HCT116 (cell line): ENCODE data around the gene SLF1. TPM values are rescaled to one million over a fixed set of nuclear protein-coding genes. Genes with fewer than 3 reads are reported as not detected.

Experiments
- ATAC-seq: fragments of 200-7000 bp; cut with Tn5 transposase; 2 replicates; pipeline ENCODE4 v1.9.1; 2020; ENCODE audit warnings: mild to moderate bottlenecking, moderate library complexity
- BruUV-seq: library from RNA; stranded (reverse); fragments of 400-500 nt; replicated peaks from 2 replicates; lab custom pipeline; 2021; lab: Mats Ljungman, UMichigan
- CTCF ChIA-PET: fragments of 300-600 bp; sonication (Branson Sonifier 250); formaldehyde crosslinking; loops from one replicate; lab custom pipeline; 2021; ENCODE audit warnings: antibody characterized with exemption; lab: Charles Lee
- POLR2A ChIA-PET: fragments of 300-600, 350-600 bp; sonication (Branson Sonifier 250); formaldehyde crosslinking; loops from one replicate; lab custom pipeline; 2021; ENCODE audit warnings: antibody characterized with exemption; lab: Charles Lee
- RAD21 ChIA-PET, 2 experiments: fragments of 300-600 bp; sonication (Branson Sonifier 250); formaldehyde crosslinking; loops; one replicate each; lab custom pipeline; 2023; ENCODE audit warnings: low total read pairs in 2 of 2; ENCODE audit not compliant: uncharacterized antibody in 2 of 2, unreplicated experiment in 2 of 2, low non-redundant PET in 1 of 2; lab: Charles Lee
- DNase-seq: peaks from one replicate; pipeline ENCODE4 v3.0.0-alpha.2; 2010; ENCODE audit warnings: low read depth, low spot score
- H2AFZ ChIP-seq: fragments of 200-600 bp; shearing (Covaris generic), sonication (generic); 2 replicates; pipeline ENCODE4 v1.6.1; 2017; ENCODE audit warnings: low read depth, mixed run types, mixed read lengths, antibody characterized with exemption, low read length; ENCODE audit not compliant: poor library complexity, severe bottlenecking
- H3K27ac ChIP-seq: 2 replicates; pipeline ENCODE4 v1.5.1; 2012; ENCODE audit warnings: low read depth, low read length
- H3K27me3 ChIP-seq: fragments of 200-600 bp; sonication (generic); 2 replicates; pipeline ENCODE4 v1.6.1; 2016; ENCODE audit warnings: mixed run types, low read length, mixed read lengths; ENCODE audit not compliant: insufficient read depth
- H3K36me3 ChIP-seq, 2 experiments: fragments of 200-500 bp in 1 of 2; fragments of 200-600 bp in 1 of 2; sonication (Bioruptor generic) in 1 of 2; sonication (generic) in 1 of 2; 2 replicates each; pipeline versions ENCODE4 v1.5.1 to v1.6.1; 2014 to 2016; ENCODE audit warnings: low read length in 2 of 2, inconsistent platforms in 1 of 2, mixed read lengths in 1 of 2, mixed run types in 1 of 2; ENCODE audit not compliant: insufficient read depth in 2 of 2, control insufficient read depth in 1 of 2
- H3K4me1 ChIP-seq, 2 experiments: fragments of 200-600 bp in 1 of 2; sonication (generic) in 1 of 2; 2 replicates each; pipeline versions ENCODE4 v1.5.1 to v1.6.1; 2012 to 2017; ENCODE audit warnings: low read length in 2 of 2, inconsistent platforms in 1 of 2, mild to moderate bottlenecking in 1 of 2, mixed read lengths in 1 of 2, mixed run types in 1 of 2, moderate library complexity in 1 of 2; ENCODE audit not compliant: insufficient read depth in 2 of 2, control insufficient read depth in 1 of 2
- H3K4me2 ChIP-seq: fragments of 200-600 bp; sonication (generic); 2 replicates; pipeline ENCODE4 v1.6.1; 2017; ENCODE audit warnings: mixed run types, low read length, mixed read lengths
- H3K4me3 ChIP-seq, 2 experiments: fragments of 200-600 bp in 1 of 2; sonication (generic) in 1 of 2; replicated peaks in 1 of 2; 2 replicates each; pipeline ENCODE4 v1.5.1; 2011 to 2016; ENCODE audit warnings: low read length in 2 of 2, control low read depth in 1 of 2, low read depth in 1 of 2, mild to moderate bottlenecking in 1 of 2, mixed read lengths in 1 of 2, mixed run types in 1 of 2
- H3K79me2 ChIP-seq: fragments of 200-600 bp; sonication (generic); 2 replicates; pipeline ENCODE4 v1.6.1; 2017; ENCODE audit warnings: mild to moderate bottlenecking, mixed run types, low read length, moderate library complexity, mixed read lengths; ENCODE audit not compliant: insufficient read depth
- H3K9ac ChIP-seq: fragments of 200-600 bp; sonication (generic); 2 replicates; pipeline ENCODE4 v1.6.1; 2016; ENCODE audit warnings: low read length, mixed read lengths
- H3K9me2 ChIP-seq: fragments of 200-600 bp; sonication (generic), shearing (Covaris generic); 2 replicates; pipeline ENCODE4 v1.6.1; 2017; ENCODE audit warnings: mixed run types, mild to moderate bottlenecking, moderate library complexity; ENCODE audit not compliant: insufficient read depth
- H3K9me3 ChIP-seq, 2 experiments: fragments of 200-500 bp in 1 of 2; fragments of 200-600 bp in 1 of 2; sonication (Bioruptor generic) in 1 of 2; sonication (generic) in 1 of 2; 2 replicates each; pipeline ENCODE4 v1.6.1; 2014 to 2017; ENCODE audit warnings: low read length in 2 of 2, mixed read lengths in 2 of 2, inconsistent platforms in 1 of 2, low read depth in 1 of 2, mild to moderate bottlenecking in 1 of 2, mixed run types in 1 of 2, moderate library complexity in 1 of 2; ENCODE audit not compliant: control insufficient read depth in 1 of 2, insufficient read depth in 1 of 2
- H4K20me1 ChIP-seq: fragments of 200-600 bp; sonication (generic), shearing (Covaris generic); 2 replicates; pipeline ENCODE4 v1.6.1; 2017; ENCODE audit warnings: mixed run types, mild to moderate bottlenecking, moderate library complexity; ENCODE audit not compliant: insufficient read depth
- ATF3 ChIP-seq: IDR thresholded peaks from 2 replicates; pipeline ENCODE4 v1.6.1; 2012
- EGR1 ChIP-seq: IDR thresholded peaks from 2 replicates; pipeline ENCODE4 v1.6.1; 2012; ENCODE audit warnings: low read depth
- ELF1 ChIP-seq: IDR thresholded peaks from 2 replicates; pipeline ENCODE4 v1.6.1; 2012; ENCODE audit warnings: low read depth, borderline replicate concordance
- FOSL1 ChIP-seq: IDR thresholded peaks from 2 replicates; pipeline ENCODE4 v1.6.1; 2012; ENCODE audit warnings: low read depth
- JUND ChIP-seq: IDR thresholded peaks from 2 replicates; pipeline ENCODE4 v1.6.1; 2012
- MAX ChIP-seq: IDR thresholded peaks from 2 replicates; pipeline ENCODE4 v1.6.1; 2012
- POLR2A ChIP-seq: IDR thresholded peaks from 2 replicates; pipeline ENCODE4 v1.7.0; 2011; ENCODE audit warnings: borderline replicate concordance; ENCODE audit not compliant: insufficient read depth, insufficient read length; ENCODE audit errors: extremely low read depth
- RAD21 ChIP-seq: IDR thresholded peaks from 2 replicates; pipeline ENCODE4 v1.6.1; 2012; ENCODE audit warnings: low read depth, mild to moderate bottlenecking
- SIN3A ChIP-seq: IDR thresholded peaks from 2 replicates; pipeline ENCODE4 v1.6.1; 2012; ENCODE audit warnings: low read depth
- SP1 ChIP-seq: IDR thresholded peaks from 2 replicates; pipeline ENCODE4 v1.6.1; 2012; ENCODE audit warnings: low read depth
- YY1 ChIP-seq: IDR thresholded peaks from 2 replicates; pipeline ENCODE4 v1.6.1; 2011; ENCODE audit warnings: low read length, low read depth, moderate library complexity, mild to moderate bottlenecking; ENCODE audit not compliant: insufficient replicate concordance; ENCODE audit errors: extremely low read depth
- ZNF274 ChIP-seq: fragments of 200-500 bp; sonication (Bioruptor generic); IDR thresholded peaks from 2 replicates; pipeline ENCODE4 v1.6.1; 2014; ENCODE audit warnings: mild to moderate bottlenecking, low read depth, low read length, inconsistent platforms
- intact Hi-C: fragments of 100-400 bp; cut with micrococcal nuclease; formaldehyde crosslinking; loops from 2 replicates; pipeline ENCODE4 v1.10.0; 2022
- total RNA-seq: library from RNA; stranded (reverse); gene quantifications from one replicate; pipeline ENCODE4 v1.2.1, GENCODE V29; 2021; ENCODE audit not compliant: unreplicated experiment

SLF1 gene
- total RNA-seq, 1 experiment from 2014 or later: 10.4 TPM

- Histone ChIP-seq H3K9ac (no peak overlapping the region), H4K20me1 (no peaks in the 10 kb centered on the region), H3K4me1 (no peaks in the 10 kb centered on the region), H3K4me2 (no peak overlapping the region), H2AFZ (no peak overlapping the region), H3K9me3 (peaks cover 4 to 11% of the 10 kb centered on the region in 2 experiments; a peak in 2 of 4 replicates), H3K27me3 (no peaks in the 10 kb centered on the region), H3K4me3 (no peak overlapping the region), H3K27ac (no peak overlapping the region), H3K79me2 (peaks cover 53% of the 10 kb centered on the region), H3K36me3 (peaks cover 0 to 24% of the 10 kb centered on the region in 2 experiments; a peak in 2 of 4 replicates), H3K9me2 (no peaks in the 10 kb centered on the region)
- ChIA-PET CTCF (no interaction called here), RAD21 (no interaction called here), POLR2A (no interaction called here)
- DNase-seq (no peak), ATAC-seq (no peak)
- TF ChIP-seq YY1 (no peak), JUND (no peak), EGR1 (no peak), ATF3 (no peak), FOSL1 (no peak), SP1 (no peak), SIN3A (no peak), RAD21 (no peak), POLR2A (no peak), MAX (no peak), ELF1 (no peak)
- no TSS peak for BruUV-seq
- intact Hi-C loops: no loop called here
Measured at GRCh38 chr5:94640176-94640575, 21.7 kb downstream of the SLF1 start.

GRCh38 chr5:94645053-94645452 lies 26.6 kb downstream of the SLF1 start:
- Histone ChIP-seq H3K79me2 (peaks cover 17% of the 10 kb centered on the region), H3K4me1 (no peaks in the 10 kb centered on the region), H3K9ac (no peak overlapping the region), H3K9me3 (peaks cover 0 to 6% of the 10 kb centered on the region in 2 experiments; a peak in 1 of 4 replicates), H3K27ac (no peak overlapping the region)
- CTCF ChIA-PET: no interaction called here
- POLR2A ChIA-PET: no interaction called here
- no peak for DNase-seq
- TF ChIP-seq ATF3 (no peak), YY1 (no peak), ZNF274 (no peak)
- TF ChIP-seq, all 23 proteins: peak for 0
- H4K20me1 ChIP-seq: no peaks in the 10 kb centered on the region
- RAD21 ChIA-PET: no interaction called here
- intact Hi-C loops: no loop called here
- no peaks in the 10 kb centered on the region for H3K9me2 ChIP-seq
- no peak overlapping the region for H3K4me3 ChIP-seq
- no peaks in the 10 kb centered on the region for H3K27me3 ChIP-seq
- BruUV-seq: no TSS peak
- H2AFZ ChIP-seq: no peak overlapping the region
- H3K36me3 ChIP-seq: peaks cover 0 to 16% of the 10 kb centered on the region in 2 experiments; a peak in 2 of 4 replicates
- no peak overlapping the region for H3K4me2 ChIP-seq
- ATAC-seq: no peak
